NCI-H2227 treated with DMSO at 0.1 percent for 48 hours (cell line): Measurements from ENCODE around the gene CENPA.
"Not testable (repeated sequence)": the region's sequence is repeated elsewhere in the genome, so short reads cannot be mapped to it uniquely, and the experiment has no call there.

Experiments
- DNase-seq: peaks from one replicate; lab custom pipeline; 2025; lab: John Stamatoyannopoulos, UW

Gene CENPA

DNA sequence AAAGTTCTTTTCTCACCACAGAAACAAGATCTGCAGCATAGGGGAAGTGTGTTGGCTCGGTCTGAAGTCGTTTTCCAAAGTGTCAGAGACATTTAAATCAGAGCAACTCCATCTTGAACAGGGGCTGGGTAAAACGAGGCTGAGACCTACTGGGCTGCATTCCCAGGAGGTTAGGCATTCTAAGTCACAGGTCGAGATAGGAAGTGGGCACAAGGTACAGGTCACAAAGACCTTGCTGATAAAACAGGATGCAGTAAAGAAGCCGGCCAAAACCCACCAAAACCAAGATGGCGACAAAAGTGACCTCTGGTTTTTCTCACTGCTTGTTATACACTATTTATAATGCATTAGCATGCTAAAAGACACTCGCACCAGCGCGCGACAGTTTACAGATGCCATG lies 24.9 kb upstream of the CENPA start:
- DNase-seq = not testable (repeated sequence)

DNA sequence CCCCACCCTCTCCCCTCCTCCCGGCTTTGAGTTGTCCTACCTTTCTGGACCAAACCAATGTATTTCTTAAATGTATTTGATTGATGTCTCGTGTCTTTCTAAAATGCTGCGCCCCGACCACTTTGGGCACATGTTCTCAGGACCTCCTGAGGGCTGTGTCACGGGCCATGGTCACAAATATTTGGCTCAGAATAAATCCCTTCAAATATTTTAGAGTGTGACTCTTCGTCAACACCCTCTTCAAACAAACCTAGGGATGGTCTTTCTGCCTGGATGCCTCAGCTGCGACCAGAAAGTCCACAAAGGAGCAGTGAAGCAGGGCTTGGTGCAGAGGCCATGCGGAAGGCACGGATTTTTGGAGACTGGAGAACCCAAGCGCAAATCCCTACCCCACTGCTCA lies 22.8 kb upstream of the CENPA start:
- DNase-seq = no peak

DNA sequence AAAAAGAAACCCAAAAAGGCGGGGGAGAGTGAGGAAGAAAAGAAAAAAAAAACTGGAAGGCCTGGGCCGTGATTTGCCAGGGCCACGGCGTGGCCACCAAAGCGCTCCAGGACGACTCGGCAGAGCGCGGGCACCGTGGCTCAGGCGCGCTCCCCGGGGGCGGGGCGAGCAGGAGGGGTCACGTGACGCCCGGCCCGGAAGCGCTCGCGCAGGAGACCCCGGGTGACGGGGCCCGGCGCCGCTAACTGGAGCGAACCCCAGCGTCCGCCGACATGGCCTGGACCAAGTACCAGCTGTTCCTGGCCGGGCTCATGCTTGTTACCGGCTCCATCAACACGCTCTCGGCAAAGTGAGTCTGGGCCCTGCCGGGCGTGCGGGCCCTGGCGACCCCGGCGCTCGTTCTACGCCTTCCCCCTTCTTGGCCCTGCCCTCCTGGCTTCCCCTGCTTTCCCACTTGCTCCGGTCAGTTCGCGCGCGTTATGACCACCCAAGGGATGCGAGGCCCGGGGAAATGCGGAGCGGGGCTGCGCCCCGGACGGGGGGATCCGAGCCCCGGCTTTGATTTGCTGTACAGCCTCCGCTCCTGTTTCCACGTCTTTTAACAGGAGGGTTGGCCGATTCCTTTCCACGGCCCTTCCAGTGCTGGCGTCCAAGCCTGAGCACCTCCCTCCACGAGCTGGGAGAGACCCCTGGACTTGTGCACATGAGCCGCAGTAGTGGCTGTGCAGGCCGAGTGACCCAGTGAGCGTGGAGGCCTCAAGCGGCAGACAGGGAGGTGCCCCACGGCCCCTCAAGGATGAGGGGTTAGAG lies 21.6 kb upstream of the CENPA start, which contains the start of gene SLC35F6:
TSS of gene SLC35F6 (plus strand) at position 207 of the 810 bp plus-strand sequence. CDS start at position 273, 66 bp downstream.
- DNase-seq = peak; percentile 65

DNA sequence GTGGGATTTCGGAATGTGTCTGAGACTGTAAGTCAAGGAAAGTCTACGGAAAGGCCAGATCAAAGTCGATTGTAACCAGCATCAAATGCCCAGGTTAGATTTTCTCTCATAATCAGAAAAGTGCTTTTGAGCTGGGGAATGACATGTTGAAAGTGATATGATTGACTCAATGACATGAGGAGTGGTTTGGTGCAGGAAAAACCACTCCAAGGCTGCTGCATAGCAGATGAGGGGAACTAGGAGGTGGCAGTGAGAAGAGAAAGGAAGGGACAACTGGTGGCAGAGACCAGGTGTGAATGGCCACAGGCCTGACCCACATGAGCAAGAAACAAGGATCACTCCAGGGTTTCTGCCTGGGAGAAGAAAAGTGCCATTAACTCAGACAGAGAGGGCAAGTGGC lies 20.9 kb upstream of the CENPA start:
- DNase-seq = no peak

DNA sequence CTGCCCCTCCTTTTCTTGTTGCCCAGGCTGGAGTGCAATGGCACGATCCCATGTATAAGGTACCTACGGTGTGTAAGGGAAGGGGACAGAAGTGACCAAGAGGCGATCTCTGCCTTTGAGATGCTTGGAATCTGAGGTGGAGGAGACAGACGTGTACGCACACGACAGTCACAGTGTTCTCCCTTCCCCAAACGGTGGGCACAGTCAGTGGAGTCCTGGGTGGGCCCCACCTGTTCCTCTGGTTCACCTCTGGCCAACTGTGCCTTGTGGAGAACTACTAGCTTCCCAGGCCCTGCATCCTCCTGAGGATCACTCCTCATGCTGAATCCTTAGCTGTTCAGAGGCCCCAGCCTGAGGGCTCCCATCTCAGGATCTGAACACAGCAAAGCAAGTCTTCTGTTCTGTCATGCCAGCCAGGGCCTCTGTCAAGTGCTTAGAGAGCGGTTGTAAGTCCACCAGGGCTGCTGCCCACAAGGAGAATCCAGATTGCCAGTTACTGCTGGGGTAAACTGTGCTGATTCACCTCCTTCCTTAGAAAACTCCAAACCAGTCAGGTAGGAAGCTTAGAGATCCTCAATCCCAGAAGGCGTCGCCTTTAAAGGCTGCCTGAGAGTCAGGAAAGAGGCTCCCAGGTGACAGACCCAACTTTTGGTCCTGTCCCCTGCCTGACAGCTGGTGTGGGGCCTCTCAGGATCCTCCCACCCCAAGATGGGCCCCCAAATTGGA lies 20.2 kb upstream of the CENPA start:
- no peak for DNase-seq

DNA sequence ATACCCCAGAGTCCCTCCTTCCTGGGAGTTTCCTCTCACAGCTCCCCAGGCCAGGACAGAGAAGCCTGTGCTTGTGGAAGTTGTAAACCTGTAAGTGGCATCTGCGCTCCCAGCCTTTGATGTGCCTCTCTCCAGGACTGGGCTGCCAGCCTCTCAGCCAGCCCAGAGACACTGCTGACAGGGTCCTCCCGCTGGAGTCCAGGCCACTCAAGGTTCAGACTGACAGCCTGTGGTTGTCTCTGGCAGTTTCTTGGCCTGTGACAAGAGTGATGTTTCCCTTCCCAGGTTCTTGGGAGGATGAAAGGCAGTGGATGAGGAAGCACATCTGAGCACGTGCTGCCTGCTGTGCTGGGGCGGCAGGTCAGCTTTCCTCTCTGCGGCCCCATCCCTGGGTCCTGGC lies 18.7 kb upstream of the CENPA start:
- DNase-seq = no peak

- no peak for DNase-seq
Measured at GRCh38 chr2:26767894-26768487, 17.9 kb upstream of the CENPA start.

GRCh38 chr2:26768759-26769088 lies 17.1 kb upstream of the CENPA start:
- DNase-seq = no peak

GRCh38 chr2:26769089-26769761 lies 16.6 kb upstream of the CENPA start:
- DNase-seq = no peak

GRCh38 chr2:26770986-26771586 lies 14.8 kb upstream of the CENPA start:
- DNase-seq = no peak

GRCh38 chr2:26772064-26773001 lies 13.5 kb upstream of the CENPA start:
- DNase-seq = no peak

GRCh38 chr2:26776195-26776800 lies 9.6 kb upstream of the CENPA start:
- DNase-seq = no peak

GRCh38 chr2:26778098-26778497 lies 7.8 kb upstream of the CENPA start:
- no peak for DNase-seq

DNA sequence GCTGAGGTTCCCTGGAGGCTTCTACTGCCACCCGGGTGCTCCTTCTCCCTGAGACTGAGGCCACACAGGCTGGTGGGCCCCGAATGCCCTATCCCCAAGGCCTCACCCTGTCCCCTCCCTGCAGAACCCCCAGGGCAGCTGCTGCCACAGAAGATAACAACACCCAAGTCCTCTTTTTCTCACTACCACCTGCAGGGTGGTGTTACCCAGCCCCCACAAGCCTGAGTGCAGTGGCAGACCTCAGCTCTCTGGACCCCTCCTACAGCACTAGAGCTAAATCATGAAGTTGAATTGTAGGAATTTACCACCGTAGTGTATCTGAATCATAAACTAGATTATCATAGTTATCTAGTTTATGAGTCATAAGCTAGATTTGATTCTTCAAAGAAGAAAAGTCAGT lies 7.3 kb upstream of the CENPA start:
- no peak for DNase-seq

DNA sequence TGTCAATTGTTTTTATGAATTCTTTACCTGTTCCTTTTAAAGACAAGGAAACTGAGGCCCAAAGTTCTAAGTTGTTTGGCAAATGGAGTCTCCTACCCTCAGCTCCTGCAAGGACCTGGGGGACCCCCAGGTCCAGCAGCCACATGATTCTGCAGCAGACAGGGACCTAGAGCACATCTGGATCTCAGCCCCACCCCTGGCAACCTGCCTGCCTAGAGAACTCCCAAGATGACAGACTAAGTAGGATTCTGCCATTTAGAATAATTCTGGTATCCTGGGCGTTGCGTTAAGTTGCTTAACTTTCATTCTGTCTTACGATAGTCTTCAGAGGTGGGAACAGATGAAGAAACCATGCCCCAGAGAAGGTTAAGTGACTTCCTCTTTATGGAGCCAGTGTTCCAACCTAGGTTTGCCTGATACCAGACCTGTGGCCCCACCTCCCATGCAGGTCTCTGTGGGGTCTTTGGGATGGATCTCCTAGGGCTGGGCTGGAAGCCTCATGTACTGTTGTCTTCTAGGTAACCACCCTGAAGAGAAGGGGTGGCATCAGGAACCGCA lies 5.6 kb upstream of the CENPA start:
- no peak for DNase-seq

GRCh38 chr2:26782876-26783704 lies 2.8 kb upstream of the CENPA start:
- DNase-seq = no peak

GRCh38 chr2:26784570-26785234 lies 1.2 kb upstream of the CENPA start:
- no peak for DNase-seq

DNA sequence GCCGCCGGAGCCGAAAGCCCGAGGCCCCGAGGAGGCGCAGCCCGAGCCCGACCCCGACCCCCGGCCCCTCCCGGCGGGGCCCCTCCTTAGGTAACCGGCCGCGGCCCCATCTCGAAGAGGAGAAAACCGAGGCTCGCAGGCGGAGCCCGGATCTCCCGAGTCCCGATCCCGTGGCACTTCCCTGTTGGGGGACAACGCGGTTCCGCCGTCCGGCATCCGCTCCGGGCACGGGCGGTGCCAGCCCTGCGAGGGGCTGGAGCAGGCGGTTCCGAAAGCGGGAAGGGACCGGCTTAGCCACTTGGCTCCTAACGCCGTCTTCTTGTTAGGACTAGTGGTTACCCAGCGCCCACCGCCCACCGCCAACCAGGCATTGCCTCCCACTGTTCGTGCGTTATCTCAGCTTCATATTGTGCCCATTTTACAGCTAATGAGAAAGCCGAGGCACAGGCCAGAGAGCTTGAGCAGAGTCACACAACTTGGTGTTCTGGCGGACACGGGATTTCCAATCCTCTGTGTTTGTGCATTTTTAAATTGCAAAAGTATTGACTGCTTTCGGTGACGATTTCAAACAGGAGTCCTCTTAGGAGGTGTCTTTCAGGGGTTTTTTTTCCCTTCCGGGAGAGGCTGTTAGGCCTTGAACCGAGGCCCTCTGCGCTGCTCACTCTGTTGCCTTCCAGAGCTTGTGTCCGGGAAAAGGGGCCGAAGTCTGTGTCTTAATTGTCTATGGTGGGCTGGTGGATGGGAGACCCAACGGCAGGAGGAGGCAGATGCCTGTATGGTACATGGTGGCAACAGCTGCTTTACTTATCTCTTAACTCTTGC lies 562 bp downstream of the CENPA start:
- no peak for DNase-seq
